HepG2 (cell line): ENCODE results near the gene MYO18A.
A peak's percentile ranks its signal among the peaks of the same experiment; 100 is the strongest.

Experiments used
- CEBPB ChIP-seq: IDR thresholded peaks from 2 replicates; pipeline ENCODE4 v1.6.1; 2011; ENCODE audit warnings: low read depth, low read length, improper control_type of control experiment, borderline replicate concordance
- CTCF ChIP-seq: sonication (generic); formaldehyde crosslinking; IDR thresholded peaks from 2 replicates; pipeline ENCODE4 v1.5.0; 2020; ENCODE audit warnings: mild to moderate bottlenecking, missing genetic modification reagents, moderate library complexity
- EZH2 ChIP-seq: conservative IDR thresholded peaks from 2 replicates; pipeline ENCODE4 v1.6.1; 2012; ENCODE audit warnings: mild to moderate bottlenecking, low read depth, low read length, moderate library complexity
- MAZ ChIP-seq, 2 experiments: sonication (generic) in 1 of 2; formaldehyde crosslinking in 1 of 2; IDR thresholded peaks; 2 replicates each; pipeline versions ENCODE4 v1.5.0 to v1.6.1; 2012 to 2020; ENCODE audit warnings: low read depth in 2 of 2, mild to moderate bottlenecking in 2 of 2, borderline replicate concordance in 1 of 2, improper control_type of control experiment in 1 of 2, low read length in 1 of 2, missing genetic modification reagents in 1 of 2, moderate library complexity in 1 of 2
- TAF1 ChIP-seq: sonication (generic); formaldehyde crosslinking; IDR thresholded peaks from 2 replicates; pipeline ENCODE4 v1.4.0; 2020; ENCODE audit warnings: missing genetic modification reagents
- ZBTB2 ChIP-seq: sonication (generic); formaldehyde crosslinking; IDR thresholded peaks from 2 replicates; pipeline ENCODE4 v1.8.0; 2022; ENCODE audit warnings: low read depth, missing genetic modification reagents
- ZNF124 ChIP-seq: sonication (generic); formaldehyde crosslinking; IDR thresholded peaks from 2 replicates; pipeline ENCODE4 v1.4.0; 2020; ENCODE audit warnings: missing genetic modification reagents
- ZNF335 ChIP-seq: sonication (generic); formaldehyde crosslinking; IDR thresholded peaks from 2 replicates; pipeline ENCODE4 v1.4.0; 2020; ENCODE audit warnings: missing genetic modification reagents

- TF ChIP-seq ZBTB2 (no peak), CTCF (CRISPR knock-in tag) (peak; percentile 35), MAZ (IDR thresholded peaks at IDR 0.05; ENCODE audit: borderline replicate concordance, low read depth, low read length) (no peak), MAZ (CRISPR knock-in tag; IDR thresholded peaks at IDR 0.05; ENCODE audit: low read depth) (no peak), EZH2 (no peak), CEBPB (no peak), TAF1 (CRISPR knock-in tag) (no peak), ZNF124 (CRISPR knock-in tag) (no peak), ZNF335 (no peak)
Measured at GRCh38 chr17:29036584-29036983, 143.6 kb downstream of the MYO18A start.
